MCF 10A (cell line): ENCODE measurements around the gene SNRNP70. TPM values are rescaled to one million over a fixed set of nuclear protein-coding genes. Genes with fewer than 3 reads are reported as not detected.

Experiments used
- BruUV-seq: library from RNA; stranded (reverse); fragments of 400-500 nt; replicated peaks from 2 replicates; lab custom pipeline; 2021; lab: Mats Ljungman, UMichigan
- CTCF ChIA-PET: fragments of 300-600 bp; sonication (Branson Sonifier 250); formaldehyde crosslinking; extraction: SDS; loops from one replicate; lab custom pipeline; 2021; ENCODE audit warnings: antibody characterized with exemption, inconsistent platforms; lab: Yijun Ruan, JAX
- POLR2A ChIA-PET: fragments of 300-600, 350-650 bp; sonication (Branson Sonifier 250); formaldehyde crosslinking; extraction: SDS; loops from one replicate; lab custom pipeline; 2020; ENCODE audit warnings: antibody characterized with exemption, inconsistent platforms; lab: Yijun Ruan, JAX
- DNase-seq: peaks from one replicate; pipeline ENCODE4 v3.0.0-alpha.2; 2018; ENCODE audit not compliant: unreplicated experiment
- H3K27ac Mint-ChIP-seq: one replicate; pipeline ENCODE4 v1.8.0; 2022; ENCODE audit warnings: mild to moderate bottlenecking, low read depth, mixed read lengths; ENCODE audit not compliant: unreplicated experiment
- H3K27me3 Mint-ChIP-seq: one replicate; pipeline ENCODE4 v1.8.0; 2022; ENCODE audit warnings: mixed read lengths; ENCODE audit not compliant: insufficient read depth, unreplicated experiment
- H3K36me3 Mint-ChIP-seq: one replicate; pipeline ENCODE4 v1.8.0; 2022; ENCODE audit warnings: mild to moderate bottlenecking, moderate library complexity, mixed read lengths; ENCODE audit not compliant: insufficient read depth, unreplicated experiment
- H3K4me1 Mint-ChIP-seq: one replicate; pipeline ENCODE4 v1.8.0; 2022; ENCODE audit warnings: mixed read lengths; ENCODE audit not compliant: insufficient read depth, unreplicated experiment
- H3K4me3 Mint-ChIP-seq: one replicate; pipeline ENCODE4 v1.8.0; 2022; ENCODE audit warnings: mild to moderate bottlenecking, moderate library complexity, mixed read lengths; ENCODE audit not compliant: unreplicated experiment
- H3K9me3 Mint-ChIP-seq: one replicate; pipeline ENCODE4 v1.8.0; 2022; ENCODE audit warnings: mixed read lengths; ENCODE audit not compliant: unreplicated experiment
- intact Hi-C: fragments of 100-400 bp; cut with micrococcal nuclease; formaldehyde crosslinking; loops from 2 replicates; pipeline ENCODE4 v1.14.1; 2022
- total RNA-seq: library from RNA; stranded (reverse); gene quantifications from 2 replicates; pipeline ENCODE4 v1.2.3, GENCODE V29; 2022
- TF ChIP-seq, protein P1 (sequence below): fragments of 200-600 bp; IDR thresholded peaks from one replicate; pipeline ENCODE4 v1.8.0; 2022; ENCODE audit warnings: antibody characterized with exemption, mild to moderate bottlenecking; ENCODE audit not compliant: unreplicated experiment

Gene SNRNP70
- total RNA-seq, 1 experiment from 2014 or later, result 199 TPM

- Mint-ChIP-seq H3K27me3 (no peaks in the 10 kb centered on the region), H3K36me3 (no peaks in the 10 kb centered on the region), H3K4me1 (peaks cover 11% of the 10 kb centered on the region), H3K27ac (no peak overlapping the region), H3K9me3 (peaks cover 17% of the 10 kb centered on the region), H3K4me3 (peak overlapping the region; percentile 82)
- no peak for DNase-seq
- intact Hi-C loops, result no loop called here
- BruUV-seq, result no TSS peak
- ChIA-PET POLR2A (no interaction called here), CTCF (interaction anchor here (0.7 kb wide), 2 partner anchors 47 to 62 kb away, joined by 3 read pairs; no protein-coding TSS in a partner anchor)
- TF ChIP-seq, protein P1, sequence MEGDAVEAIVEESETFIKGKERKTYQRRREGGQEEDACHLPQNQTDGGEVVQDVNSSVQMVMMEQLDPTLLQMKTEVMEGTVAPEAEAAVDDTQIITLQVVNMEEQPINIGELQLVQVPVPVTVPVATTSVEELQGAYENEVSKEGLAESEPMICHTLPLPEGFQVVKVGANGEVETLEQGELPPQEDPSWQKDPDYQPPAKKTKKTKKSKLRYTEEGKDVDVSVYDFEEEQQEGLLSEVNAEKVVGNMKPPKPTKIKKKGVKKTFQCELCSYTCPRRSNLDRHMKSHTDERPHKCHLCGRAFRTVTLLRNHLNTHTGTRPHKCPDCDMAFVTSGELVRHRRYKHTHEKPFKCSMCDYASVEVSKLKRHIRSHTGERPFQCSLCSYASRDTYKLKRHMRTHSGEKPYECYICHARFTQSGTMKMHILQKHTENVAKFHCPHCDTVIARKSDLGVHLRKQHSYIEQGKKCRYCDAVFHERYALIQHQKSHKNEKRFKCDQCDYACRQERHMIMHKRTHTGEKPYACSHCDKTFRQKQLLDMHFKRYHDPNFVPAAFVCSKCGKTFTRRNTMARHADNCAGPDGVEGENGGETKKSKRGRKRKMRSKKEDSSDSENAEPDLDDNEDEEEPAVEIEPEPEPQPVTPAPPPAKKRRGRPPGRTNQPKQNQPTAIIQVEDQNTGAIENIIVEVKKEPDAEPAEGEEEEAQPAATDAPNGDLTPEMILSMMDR, result no peak
Observed at GRCh38 chr19:49152119-49152550, 66.9 kb downstream of the SNRNP70 start.

DNA sequence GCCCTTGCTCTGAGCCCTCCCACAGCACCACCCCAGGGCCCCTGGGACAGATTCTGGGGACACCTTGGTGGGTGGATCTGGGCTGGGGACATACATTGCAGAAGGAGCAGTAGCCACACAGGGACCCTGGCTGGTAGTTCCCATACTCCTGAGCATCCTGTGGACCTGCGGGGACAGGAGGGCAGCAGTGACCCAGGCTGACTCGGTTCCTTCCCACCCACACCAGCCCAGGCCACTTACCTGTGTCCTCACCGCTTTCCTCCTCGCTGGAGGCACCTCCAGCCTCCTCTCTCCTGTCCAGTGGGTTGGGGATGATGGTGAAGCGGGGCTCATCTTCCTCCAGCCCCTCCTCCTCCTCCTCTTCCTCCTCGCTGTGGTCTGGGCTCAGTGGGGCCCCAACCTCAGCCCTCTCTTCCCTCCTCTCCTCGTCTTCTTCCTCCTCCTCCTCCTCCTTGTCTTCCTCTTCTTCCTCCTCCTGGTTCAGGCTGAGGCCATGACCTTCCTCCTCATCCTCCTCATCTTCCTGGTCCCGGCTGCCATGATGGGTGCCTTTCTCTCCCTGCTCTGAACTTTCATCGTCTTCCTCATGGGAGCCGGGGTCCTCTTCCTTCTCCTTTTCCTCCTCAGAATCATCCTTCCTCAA, 68.0 kb downstream of the SNRNP70 start:
- ChIA-PET POLR2A (no interaction called here), CTCF (interaction anchor here (0.6 kb wide), 1 partner anchor 1572 kb away, joined by 3 read pairs; no protein-coding TSS in a partner anchor)
- Mint-ChIP-seq H3K27ac (no peak overlapping the region), H3K27me3 (no peaks in the 10 kb centered on the region), H3K9me3 (peaks cover 17% of the 10 kb centered on the region), H3K4me3 (no peak overlapping the region), H3K36me3 (no peaks in the 10 kb centered on the region), H3K4me1 (peaks cover 14% of the 10 kb centered on the region)
- TF ChIP-seq, protein P1, result no peak
- intact Hi-C loops, result no loop called here
- no peak for DNase-seq
- BruUV-seq, result no TSS peak

DNA sequence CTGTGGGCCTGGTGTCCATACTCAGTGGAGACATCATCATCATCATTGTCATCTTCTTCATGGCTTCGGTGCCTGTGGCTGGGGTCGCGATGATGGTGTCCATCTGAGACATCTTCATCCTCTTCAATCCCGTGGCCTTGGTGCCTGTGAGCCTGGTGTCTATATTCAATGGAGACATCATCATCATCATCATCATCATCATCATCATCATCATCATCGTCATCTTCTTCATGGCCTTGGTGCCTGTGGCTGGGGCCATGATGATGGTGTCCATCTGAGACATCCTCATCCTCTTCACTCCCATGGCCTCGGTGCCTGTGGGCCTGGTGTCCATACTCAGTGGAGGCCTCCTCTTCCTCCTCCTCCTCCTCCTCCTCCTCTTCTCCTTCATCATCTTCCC, 69.0 kb downstream of the SNRNP70 start:
- BruUV-seq, result no TSS peak
- DNase-seq, result no peak
- no peaks in the 10 kb centered on the region for H3K27me3 Mint-ChIP-seq
- POLR2A ChIA-PET, result interaction anchor here (1.0 kb wide), 1 partner anchor 161 kb away, joined by 3 read pairs; the partner anchor contains the start of genes GYS1 and RUVBL2
- no peak overlapping the region for H3K4me3 Mint-ChIP-seq
- CTCF ChIA-PET, result interaction anchor here (0.5 kb wide), 1 partner anchor 8 kb away, joined by 3 read pairs; no protein-coding TSS in a partner anchor
- peaks cover 12% of the 10 kb centered on the region for H3K4me1 Mint-ChIP-seq
- TF ChIP-seq, protein P1, result no peak
- peaks cover 17% of the 10 kb centered on the region for H3K9me3 Mint-ChIP-seq
- no peaks in the 10 kb centered on the region for H3K36me3 Mint-ChIP-seq
- no peak overlapping the region for H3K27ac Mint-ChIP-seq
- intact Hi-C loops, result no loop called here

GRCh38 chr19:49155005-49155819, 70.0 kb downstream of the SNRNP70 start, which contains the start of gene HRC:
Gene HRC, minus strand, starts transcription at chr19:49155396. Its CDS starts 159 bp downstream, at chr19:49155237.
- ChIA-PET CTCF (interaction anchor here (0.6 kb wide), 1 partner anchor 147 kb away, joined by 4 read pairs; no protein-coding TSS in a partner anchor), POLR2A (interaction anchor here (1.0 kb wide), 1 partner anchor 162 kb away, joined by 3 read pairs; the partner anchor contains the start of genes GYS1 and RUVBL2)
- Mint-ChIP-seq H3K27ac (no peak within 1 kb of the TSS), H3K27me3 (no peaks in the 10 kb centered on the region), H3K4me1 (peaks cover 12% of the 10 kb centered on the region), H3K4me3 (no peak within 1 kb of the TSS), H3K36me3 (no peaks in the 10 kb centered on the region), H3K9me3 (peaks cover 17% of the 10 kb centered on the region)
- intact Hi-C loops, result loop anchor here (5.0 kb wide), 1 partner anchor 42 kb away; no protein-coding TSS in a partner anchor
- no peak for DNase-seq
- no TSS peak for BruUV-seq
- TF ChIP-seq, protein P1, result no peak
